Measurements from ENCODE around the gene PRKCA.

The PRKCA gene

DNA sequence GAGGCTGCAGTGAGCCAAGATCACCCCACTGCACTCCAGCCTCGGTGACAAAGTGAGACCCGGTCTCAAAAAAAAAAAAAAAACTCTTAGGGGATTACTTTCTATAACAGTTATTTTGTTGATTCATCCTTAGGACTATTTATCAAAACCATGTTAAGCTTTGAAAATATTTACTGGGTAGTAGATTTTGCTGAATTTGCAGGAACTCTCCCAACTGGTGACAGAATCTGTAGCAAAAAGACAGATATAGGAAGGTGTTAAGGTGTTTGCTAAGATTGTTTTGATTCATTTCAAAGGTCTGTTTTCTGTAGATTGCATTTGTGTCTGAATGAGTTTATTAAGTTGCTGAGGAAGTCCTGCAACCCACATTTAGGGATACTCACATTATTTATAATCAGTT, 192.6 kb downstream of the PRKCA start:
- H3K27ac ChIP-seq, result no peak overlapping the region
- no peak for DNase-seq
- H3K36me3 ChIP-seq, result no peaks in the 10 kb centered on the region
- no peak overlapping the region for H3K4me3 ChIP-seq
- TF ChIP-seq, protein P1, sequence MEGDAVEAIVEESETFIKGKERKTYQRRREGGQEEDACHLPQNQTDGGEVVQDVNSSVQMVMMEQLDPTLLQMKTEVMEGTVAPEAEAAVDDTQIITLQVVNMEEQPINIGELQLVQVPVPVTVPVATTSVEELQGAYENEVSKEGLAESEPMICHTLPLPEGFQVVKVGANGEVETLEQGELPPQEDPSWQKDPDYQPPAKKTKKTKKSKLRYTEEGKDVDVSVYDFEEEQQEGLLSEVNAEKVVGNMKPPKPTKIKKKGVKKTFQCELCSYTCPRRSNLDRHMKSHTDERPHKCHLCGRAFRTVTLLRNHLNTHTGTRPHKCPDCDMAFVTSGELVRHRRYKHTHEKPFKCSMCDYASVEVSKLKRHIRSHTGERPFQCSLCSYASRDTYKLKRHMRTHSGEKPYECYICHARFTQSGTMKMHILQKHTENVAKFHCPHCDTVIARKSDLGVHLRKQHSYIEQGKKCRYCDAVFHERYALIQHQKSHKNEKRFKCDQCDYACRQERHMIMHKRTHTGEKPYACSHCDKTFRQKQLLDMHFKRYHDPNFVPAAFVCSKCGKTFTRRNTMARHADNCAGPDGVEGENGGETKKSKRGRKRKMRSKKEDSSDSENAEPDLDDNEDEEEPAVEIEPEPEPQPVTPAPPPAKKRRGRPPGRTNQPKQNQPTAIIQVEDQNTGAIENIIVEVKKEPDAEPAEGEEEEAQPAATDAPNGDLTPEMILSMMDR (IDR thresholded peaks at IDR 0.05), result no peak
- intact Hi-C loops (cut with DNase I; ENCODE audit: low total_unique reads), result no loop called here
- H3K27me3 ChIP-seq, result no peaks in the 10 kb centered on the region
- no peaks in the 10 kb centered on the region for H3K4me1 ChIP-seq
- no peaks in the 10 kb centered on the region for H3K9me3 ChIP-seq

- H3K27me3 ChIP-seq, result no peaks in the 10 kb centered on the region
- DNase-seq, result no peak
These were observed 193.9 kb downstream of the PRKCA start for GRCh38 chr17:66496306-66496705.

DNA sequence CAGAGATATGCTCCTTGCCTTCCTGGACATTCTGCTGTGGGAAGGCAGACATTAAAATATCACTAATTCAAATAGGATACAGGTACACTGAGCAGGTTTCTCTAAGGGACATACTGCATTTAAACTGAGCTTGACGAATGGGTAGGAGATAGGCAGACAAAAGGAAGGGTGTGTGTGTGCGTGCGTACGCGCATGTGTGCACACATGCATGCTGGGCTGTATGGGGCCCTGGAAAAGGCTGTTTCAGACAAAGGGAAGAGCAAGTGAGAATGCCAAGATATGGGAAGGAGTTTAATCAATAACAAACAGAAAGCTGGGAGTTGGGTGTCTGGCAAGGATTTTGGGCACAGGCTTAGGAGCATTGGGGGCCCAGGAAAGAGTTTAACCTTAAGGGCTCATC, 196.2 kb downstream of the PRKCA start:
- no peak overlapping the region for H3K4me3 ChIP-seq
- no peaks in the 10 kb centered on the region for H3K4me1 ChIP-seq
- H3K9me3 ChIP-seq, result no peaks in the 10 kb centered on the region
- intact Hi-C loops (cut with DNase I; ENCODE audit: low total_unique reads), result no loop called here
- TF ChIP-seq, protein P1 (IDR thresholded peaks at IDR 0.05), result no peak
- no peak for DNase-seq
- H3K36me3 ChIP-seq, result no peaks in the 10 kb centered on the region
- H3K27me3 ChIP-seq, result no peaks in the 10 kb centered on the region
- no peak overlapping the region for H3K27ac ChIP-seq

More at GRCh38 chr17:66496306-66496705, 193.9 kb downstream of the PRKCA start:
- Histone ChIP-seq H3K9me3 (no peaks in the 10 kb centered on the region), H3K36me3 (no peaks in the 10 kb centered on the region), H3K4me3 (no peak overlapping the region), H3K4me1 (no peaks in the 10 kb centered on the region), H3K27ac (no peak overlapping the region)
- TF ChIP-seq, protein P1 (IDR thresholded peaks at IDR 0.05), result no peak
- intact Hi-C loops (cut with DNase I; ENCODE audit: low total_unique reads), result no loop called here

- TF ChIP-seq, protein P1 (IDR thresholded peaks at IDR 0.05), result no peak
- intact Hi-C loops (cut with DNase I; ENCODE audit: low total_unique reads), result no loop called here
- no peaks in the 10 kb centered on the region for H3K36me3 ChIP-seq
- H3K4me1 ChIP-seq, result peaks cover 0 to 14% (median 6%) of the 10 kb centered on the region in 4 donors
- H3K27ac ChIP-seq, result no peak overlapping the region
- H3K4me3 ChIP-seq, result no peak overlapping the region
- no peak for DNase-seq
- no peaks in the 10 kb centered on the region for H3K9me3 ChIP-seq
- no peaks in the 10 kb centered on the region for H3K27me3 ChIP-seq
These were observed 204.2 kb downstream of the PRKCA start for GRCh38 chr17:66506641-66507040.

GRCh38 chr17:66507103-66507923, 204.9 kb downstream of the PRKCA start:
- Histone ChIP-seq H3K4me3 (no peak overlapping the region), H3K4me1 (peaks cover 0 to 14% (median 6%) of the 10 kb centered on the region in 4 donors), H3K9me3 (no peaks in the 10 kb centered on the region), H3K36me3 (no peaks in the 10 kb centered on the region), H3K27ac (peak overlapping the region in 1 of 2 donors; percentile 33), H3K27me3 (no peaks in the 10 kb centered on the region)
- DNase-seq, result no peak
- intact Hi-C loops (cut with DNase I; ENCODE audit: low total_unique reads), result no loop called here
- TF ChIP-seq, protein P1 (IDR thresholded peaks at IDR 0.05), result no peak

All from tibial artery (tissue), 4 donors.